NCI-H1048 (cell line): ENCODE results near the gene OSCP1.

Experiments used
- DNase-seq: peaks from one replicate; lab custom pipeline; 2025; lab: John Stamatoyannopoulos, UW

OSCP1 gene

GRCh38 chr1:36401602-36402503 lies 48.4 kb downstream of the OSCP1 start:
- DNase-seq: no peak

- no peak for DNase-seq
These were observed 49.2 kb downstream of the OSCP1 start for GRCh38 chr1:36400825-36401601.

GRCh38 chr1:36400514-36400824 lies 49.8 kb downstream of the OSCP1 start:
- DNase-seq: no peak

GRCh38 chr1:36398370-36398977 lies 51.8 kb downstream of the OSCP1 start:
- no peak for DNase-seq

GRCh38 chr1:36397378-36398230 lies 52.6 kb downstream of the OSCP1 start, which contains the start of gene LSM10:
LSM10 (minus strand) TSS chr1:36397908; CDS start chr1:36394129, 3,779 bp downstream.
- peak; percentile 87 for DNase-seq

GRCh38 chr1:36397083-36397377 lies 53.2 kb downstream of the OSCP1 start:
- DNase-seq: no peak

GRCh38 chr1:36396359-36396758 lies 53.9 kb downstream of the OSCP1 start:
- DNase-seq: no peak

GRCh38 chr1:36393686-36394085 lies 56.6 kb downstream of the OSCP1 start:
- DNase-seq: no peak

GRCh38 chr1:36392836-36393235 lies 57.4 kb downstream of the OSCP1 start:
- no peak for DNase-seq

- DNase-seq: no peak
These were observed 59.0 kb downstream of the OSCP1 start for GRCh38 chr1:36391271-36391670.

- DNase-seq: no peak
These were observed 59.8 kb downstream of the OSCP1 start for GRCh38 chr1:36390411-36390810.

- DNase-seq: no peak
These were observed 60.3 kb downstream of the OSCP1 start for GRCh38 chr1:36389999-36390398.

GRCh38 chr1:36389261-36389660 lies 61.0 kb downstream of the OSCP1 start:
- DNase-seq: no peak

GRCh38 chr1:36387141-36387949 lies 62.9 kb downstream of the OSCP1 start:
- DNase-seq: no peak

GRCh38 chr1:36386265-36387140 lies 63.7 kb downstream of the OSCP1 start:
- DNase-seq: peak; percentile 72

- DNase-seq: peak; percentile 93
These were observed 64.6 kb downstream of the OSCP1 start, which contains the start of gene STK40 for GRCh38 chr1:36385410-36386264. STK40 (minus strand) TSS chr1:36385924; CDS start chr1:36361332, 24,592 bp downstream.

GRCh38 chr1:36384542-36385409 lies 65.5 kb downstream of the OSCP1 start:
- no peak for DNase-seq

GRCh38 chr1:36383240-36383639 lies 67.0 kb downstream of the OSCP1 start:
- no peak for DNase-seq
